UCSD-AML1 (cell line): ENCODE results near the gene LAMA1.
A peak's percentile ranks its signal among the peaks of the same experiment; 100 is the strongest.

Experiments used
- DNase-seq: peaks from one replicate; lab custom pipeline; 2025; ENCODE audit not compliant: unreplicated experiment; lab: John Stamatoyannopoulos, UW

LAMA1 gene

GRCh38 chr18:7062811-7063210 is 54.8 kb downstream of the LAMA1 start:
- DNase-seq, result no peak

GRCh38 chr18:7062236-7062635 is 55.4 kb downstream of the LAMA1 start:
- no peak for DNase-seq

GRCh38 chr18:7059276-7059675 is 58.3 kb downstream of the LAMA1 start:
- no peak for DNase-seq

- DNase-seq, result no peak
These were observed 61.6 kb downstream of the LAMA1 start for GRCh38 chr18:7056026-7056425.

- no peak for DNase-seq
These were observed 67.6 kb downstream of the LAMA1 start for GRCh38 chr18:7049951-7050350.

- no peak for DNase-seq
These were observed 69.5 kb downstream of the LAMA1 start for GRCh38 chr18:7048081-7048480.

- no peak for DNase-seq
These were observed 70.3 kb downstream of the LAMA1 start for GRCh38 chr18:7047336-7047735.

- DNase-seq, result peak; percentile 50
These were observed 79.2 kb downstream of the LAMA1 start for GRCh38 chr18:7038330-7038851.

GRCh38 chr18:7037470-7037869 is 80.1 kb downstream of the LAMA1 start:
- no peak for DNase-seq

GRCh38 chr18:7035807-7036206 is 81.8 kb downstream of the LAMA1 start:
- DNase-seq, result no peak

GRCh38 chr18:7034924-7035323 is 82.7 kb downstream of the LAMA1 start:
- no peak for DNase-seq

GRCh38 chr18:7032537-7032936 is 85.1 kb downstream of the LAMA1 start:
- no peak for DNase-seq

GRCh38 chr18:7028625-7029024 is 89.0 kb downstream of the LAMA1 start:
- no peak for DNase-seq

GRCh38 chr18:7025194-7025593 is 92.4 kb downstream of the LAMA1 start:
- DNase-seq, result no peak

GRCh38 chr18:7023581-7023980 is 94.0 kb downstream of the LAMA1 start:
- DNase-seq, result no peak

GRCh38 chr18:7023063-7023580 is 94.5 kb downstream of the LAMA1 start:
- DNase-seq, result no peak

GRCh38 chr18:7021994-7022840 is 95.4 kb downstream of the LAMA1 start:
- DNase-seq, result peak; percentile 27

GRCh38 chr18:7020995-7021777 is 96.4 kb downstream of the LAMA1 start:
- no peak for DNase-seq

GRCh38 chr18:7017013-7017412 is 100.6 kb downstream of the LAMA1 start:
- no peak for DNase-seq

- DNase-seq, result no peak
These were observed 106.5 kb downstream of the LAMA1 start for GRCh38 chr18:7011142-7011541.

- no peak for DNase-seq
These were observed 113.6 kb downstream of the LAMA1 start for GRCh38 chr18:7004009-7004408.

GRCh38 chr18:7002107-7002506 is 115.5 kb downstream of the LAMA1 start:
- DNase-seq, result no peak
